ENCODE measurements around the gene TARS2. TPM values are rescaled to one million over a fixed set of nuclear protein-coding genes. Genes with fewer than 3 reads are reported as not detected.

The TARS2 gene
- total RNA-seq, 1 experiment from 2014 or later: 44.8 TPM

DNA sequence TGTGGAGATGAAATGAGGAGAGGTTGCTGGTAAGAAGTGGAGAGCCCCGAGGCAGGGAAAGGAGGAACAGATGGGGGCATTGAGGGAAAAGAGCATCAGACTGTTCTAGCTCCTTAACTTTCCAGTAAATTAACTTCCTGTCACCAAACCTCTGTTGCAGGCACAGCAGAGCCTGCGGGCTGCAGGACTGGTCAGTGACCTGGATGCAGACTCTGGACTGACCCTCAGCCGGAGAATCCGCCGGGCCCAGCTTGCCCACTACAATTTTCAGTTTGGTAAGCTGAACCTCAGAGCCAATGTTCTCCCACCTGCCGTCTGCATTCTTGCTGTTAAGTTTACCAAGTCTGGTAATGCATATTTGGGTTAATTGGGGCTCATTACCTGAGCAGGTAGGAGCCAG, 18.2 kb downstream of the TARS2 start:
- Histone ChIP-seq H4K20me1 (ENCODE audit: insufficient read depth) (no peaks in the 10 kb centered on the region), H3K4me1 (replicated peaks; ENCODE audit: insufficient read depth) (peaks cover 10% of the 10 kb centered on the region), H3K27ac (no peak overlapping the region), H3K4me3 (no peak overlapping the region), H3K79me2 (ENCODE audit: low read depth) (no peaks in the 10 kb centered on the region), H3K27me3 (ENCODE audit: insufficient read depth, low read depth) (no peaks in the 10 kb centered on the region), H3K9me3 (ENCODE audit: insufficient read depth, low read depth) (no peaks in the 10 kb centered on the region), H3K4me2 (no peak overlapping the region), H3K36me3 (ENCODE audit: low read depth) (0 out of 2 replicates have a peak, but pooled peaks cover 4% of the 10 kb centered on the region), H3K9me2 (ENCODE audit: insufficient read depth) (no peaks in the 10 kb centered on the region), H2AFZ (no peak overlapping the region), H3F3A (ENCODE audit: insufficient read depth, low read depth) (no peaks in the 10 kb centered on the region; the same call in 1 of the 2 replicates)
- CTCF ChIA-PET: no interaction called here
- TF ChIP-seq, protein P1, sequence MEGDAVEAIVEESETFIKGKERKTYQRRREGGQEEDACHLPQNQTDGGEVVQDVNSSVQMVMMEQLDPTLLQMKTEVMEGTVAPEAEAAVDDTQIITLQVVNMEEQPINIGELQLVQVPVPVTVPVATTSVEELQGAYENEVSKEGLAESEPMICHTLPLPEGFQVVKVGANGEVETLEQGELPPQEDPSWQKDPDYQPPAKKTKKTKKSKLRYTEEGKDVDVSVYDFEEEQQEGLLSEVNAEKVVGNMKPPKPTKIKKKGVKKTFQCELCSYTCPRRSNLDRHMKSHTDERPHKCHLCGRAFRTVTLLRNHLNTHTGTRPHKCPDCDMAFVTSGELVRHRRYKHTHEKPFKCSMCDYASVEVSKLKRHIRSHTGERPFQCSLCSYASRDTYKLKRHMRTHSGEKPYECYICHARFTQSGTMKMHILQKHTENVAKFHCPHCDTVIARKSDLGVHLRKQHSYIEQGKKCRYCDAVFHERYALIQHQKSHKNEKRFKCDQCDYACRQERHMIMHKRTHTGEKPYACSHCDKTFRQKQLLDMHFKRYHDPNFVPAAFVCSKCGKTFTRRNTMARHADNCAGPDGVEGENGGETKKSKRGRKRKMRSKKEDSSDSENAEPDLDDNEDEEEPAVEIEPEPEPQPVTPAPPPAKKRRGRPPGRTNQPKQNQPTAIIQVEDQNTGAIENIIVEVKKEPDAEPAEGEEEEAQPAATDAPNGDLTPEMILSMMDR (conservative IDR thresholded peaks at IDR 0.05): no peak
- no peak for TF ChIP-seq EZH2 (IDR thresholded peaks at IDR 0.05; ENCODE audit: low read depth)
- POLR2A ChIA-PET (ENCODE audit: unreplicated experiment): interaction anchor here (1.0 kb wide), 1 partner anchor 74 kb away, joined by 4 read pairs; the partner anchor contains the start of gene MCL1
- no TSS peak for BruUV-seq (replicated peaks)
- intact Hi-C loops (cut with micrococcal nuclease; ENCODE audit: unreplicated experiment): no loop called here
- no peak for DNase-seq

DNA sequence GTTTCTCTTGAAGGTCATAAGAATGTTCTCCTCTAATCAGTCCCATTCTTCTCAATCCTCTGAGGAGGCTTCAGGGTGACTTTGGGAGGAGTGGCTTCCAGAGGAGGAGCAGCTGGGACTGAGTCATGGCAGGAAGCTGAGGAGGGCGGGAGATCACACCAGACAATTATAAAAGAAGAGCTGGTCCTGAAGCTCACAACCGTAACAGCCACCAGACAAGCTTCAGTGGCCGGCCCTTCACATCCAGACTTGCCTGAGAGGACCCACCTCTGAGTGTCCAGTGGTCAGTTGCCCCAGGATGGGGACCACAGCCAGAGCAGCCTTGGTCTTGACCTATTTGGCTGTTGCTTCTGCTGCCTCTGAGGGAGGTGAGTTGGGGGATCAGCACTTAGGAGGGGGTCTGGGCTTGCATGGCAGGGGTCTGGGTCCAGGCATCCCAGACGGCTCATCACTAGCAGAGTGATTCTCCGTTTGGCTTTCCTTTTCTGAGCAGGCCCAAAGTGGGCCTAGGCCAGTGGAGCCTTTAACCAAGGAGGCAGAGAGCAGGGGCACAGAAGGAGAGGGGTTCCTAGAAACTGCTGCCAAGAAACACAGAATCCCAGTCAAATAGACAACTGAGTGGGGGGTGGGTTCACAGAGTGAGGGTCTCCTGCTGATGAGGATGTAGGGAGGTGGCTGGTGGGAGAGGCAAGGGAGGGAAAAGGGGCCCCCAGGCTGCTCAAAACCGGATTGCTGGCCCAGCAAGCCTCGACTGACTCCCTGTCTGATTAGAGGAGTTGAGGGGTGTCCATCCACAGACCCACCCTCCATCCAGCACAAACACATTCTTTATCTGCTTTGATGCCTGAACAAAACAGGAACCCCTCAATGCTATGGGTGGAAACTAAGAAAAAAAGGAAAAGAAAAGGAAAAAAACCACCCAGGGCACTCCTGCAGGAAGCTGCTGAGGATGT, 21.0 kb downstream of the TARS2 start, which contains the start of gene ECM1:
Gene ECM1 (plus strand): TSS at position 198 of the 953 bp plus-strand sequence. CDS start 101 bp downstream, at position 299.
- Histone ChIP-seq H3K4me1 (replicated peaks; ENCODE audit: insufficient read depth) (peaks cover 13% of the 10 kb centered on the region), H3K79me2 (ENCODE audit: low read depth) (no peaks in the 10 kb centered on the region), H4K20me1 (ENCODE audit: insufficient read depth) (no peaks in the 10 kb centered on the region), H3K9me2 (ENCODE audit: insufficient read depth) (no peaks in the 10 kb centered on the region), H3K27ac (no peak within 1 kb of the TSS), H3K9me3 (ENCODE audit: insufficient read depth, low read depth) (no peaks in the 10 kb centered on the region), H3K27me3 (ENCODE audit: insufficient read depth, low read depth) (no peaks in the 10 kb centered on the region), H3F3A (ENCODE audit: insufficient read depth, low read depth) (no peaks in the 10 kb centered on the region; the same call in 1 of the 2 replicates), H2AFZ (no peak within 1 kb of the TSS), H3K4me2 (peak within 1 kb of the TSS; percentile 32; the same call in 1 of the 2 replicates), H3K36me3 (ENCODE audit: low read depth) (no peaks in the 10 kb centered on the region), H3K4me3 (no peak within 1 kb of the TSS)
- TF ChIP-seq, protein P1 (conservative IDR thresholded peaks at IDR 0.05): no peak
- no peak for TF ChIP-seq EZH2 (IDR thresholded peaks at IDR 0.05; ENCODE audit: low read depth)
- POLR2A ChIA-PET (ENCODE audit: unreplicated experiment): interaction anchor here (0.6 to 1.0 kb wide), 3 partner anchors 8 to 30 kb away, joined by 5 to 29 read pairs (median 7); partner anchors contain the start of gene FALEC
- CTCF ChIA-PET: interaction anchor here (1.0 kb wide), 1 partner anchor 30 kb away, joined by 4 read pairs; no protein-coding TSS in a partner anchor
- DNase-seq: peak; percentile 55 to 63
- BruUV-seq (replicated peaks): TSS peak; percentile 71
- intact Hi-C loops (cut with micrococcal nuclease; ENCODE audit: unreplicated experiment): no loop called here

DNA sequence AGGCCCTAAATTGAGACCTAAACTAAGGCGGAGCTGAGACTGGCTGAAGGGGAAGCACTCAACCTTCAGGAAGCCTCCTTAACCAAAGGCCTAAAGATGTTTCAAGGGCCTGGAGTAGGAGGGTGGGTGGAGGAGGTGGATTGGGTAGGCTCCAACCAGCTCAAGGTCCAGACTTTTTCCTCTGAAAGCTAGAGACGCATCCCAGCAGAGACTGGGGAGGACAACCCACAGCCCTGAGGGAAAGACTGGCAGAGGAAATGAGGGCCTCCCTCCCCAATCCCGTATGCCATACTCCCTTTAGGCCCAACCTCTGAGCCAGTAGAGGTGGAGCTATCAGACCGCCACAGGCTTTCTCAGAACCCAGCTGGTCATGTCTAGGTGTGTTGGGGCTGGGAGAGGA, 21.8 kb downstream of the TARS2 start:
- intact Hi-C loops (cut with micrococcal nuclease; ENCODE audit: unreplicated experiment): no loop called here
- Histone ChIP-seq H3K4me2 (no peak overlapping the region), H3K36me3 (ENCODE audit: low read depth) (no peaks in the 10 kb centered on the region), H2AFZ (no peak overlapping the region), H4K20me1 (ENCODE audit: insufficient read depth) (no peaks in the 10 kb centered on the region), H3K4me3 (no peak overlapping the region), H3K9me2 (ENCODE audit: insufficient read depth) (no peaks in the 10 kb centered on the region), H3K4me1 (replicated peaks; ENCODE audit: insufficient read depth) (peaks cover 19% of the 10 kb centered on the region), H3F3A (ENCODE audit: insufficient read depth, low read depth) (no peaks in the 10 kb centered on the region; the same call in 1 of the 2 replicates), H3K27ac (no peak overlapping the region), H3K9me3 (ENCODE audit: insufficient read depth, low read depth) (no peaks in the 10 kb centered on the region), H3K27me3 (ENCODE audit: insufficient read depth, low read depth) (no peaks in the 10 kb centered on the region), H3K79me2 (ENCODE audit: low read depth) (no peaks in the 10 kb centered on the region)
- DNase-seq: no peak
- ChIA-PET POLR2A (ENCODE audit: unreplicated experiment) (interaction anchor here (0.8 kb wide), 1 partner anchor 9 kb away, joined by 5 read pairs; no protein-coding TSS in a partner anchor), CTCF (no interaction called here)
- TF ChIP-seq, protein P1 (conservative IDR thresholded peaks at IDR 0.05): no peak
- no peak for TF ChIP-seq EZH2 (IDR thresholded peaks at IDR 0.05; ENCODE audit: low read depth)
- BruUV-seq (replicated peaks): no TSS peak
